Suprapubic skin (tissue), 4 donors: ENCODE results near the gene C4orf17. TPM values are rescaled to one million over a fixed set of nuclear protein-coding genes. Genes with fewer than 3 reads are reported as not detected.
"Not testable (repeated sequence)": the region's sequence is repeated elsewhere in the genome, so short reads cannot be mapped to it uniquely, and the experiment has no call there.

Experiments
- DNase-seq, 2 donors: peaks; one replicate each; pipeline ENCODE4 v3.0.0-alpha.2; 2019; ENCODE audit warnings: low spot score in 2 of 2
- H3K27ac ChIP-seq: fragments of 200-600 bp; sonication (generic); one replicate; pipeline ENCODE4 v1.5.1; 2019
- H3K27me3 ChIP-seq: fragments of 200-600 bp; sonication (generic); one replicate; pipeline ENCODE4 v1.5.1; 2019
- H3K36me3 ChIP-seq: fragments of 200-600 bp; sonication (generic); one replicate; pipeline ENCODE4 v1.5.1; 2019
- H3K4me1 ChIP-seq: fragments of 200-600 bp; sonication (generic); one replicate; pipeline ENCODE4 v1.5.1; 2019
- H3K4me3 ChIP-seq: fragments of 200-600 bp; sonication (generic); one replicate; pipeline ENCODE4 v1.5.1; 2019; ENCODE audit warnings: mild to moderate bottlenecking
- H3K9me3 ChIP-seq: fragments of 200-600 bp; sonication (generic); one replicate; pipeline ENCODE4 v1.5.1; 2019
- EP300 ChIP-seq: sonication (generic); formaldehyde crosslinking; IDR thresholded peaks from one replicate; pipeline ENCODE4 v1.6.1; 2017; ENCODE audit warnings: antibody characterized with exemption
- POLR2A ChIP-seq, 2 donors: fragments of 450-650 bp; IDR thresholded peaks; one replicate each; pipeline ENCODE4 v1.6.1; 2017; ENCODE audit warnings: antibody characterized with exemption in 2 of 2, mild to moderate bottlenecking in 2 of 2, moderate library complexity in 2 of 2
- POLR2AphosphoS5 ChIP-seq, 3 donors: sonication (generic); formaldehyde crosslinking; IDR thresholded peaks; one replicate each; pipeline ENCODE4 v1.6.1; 2017; ENCODE audit warnings: antibody characterized with exemption in 3 of 3
- WGBS: methylation state at CpG from one replicate; pipeline ENCODE4 v1.1.5; 2018; 5-methylcytosine and 5-hydroxymethylcytosine counted together
- total RNA-seq, 4 donors: library from RNA; depleted of rRNA; stranded (reverse); fragments of >200 nt; gene quantifications; one replicate each; pipeline ENCODE4 v1.1.0, GENCODE V29; 2016
- TF ChIP-seq, protein P1 (sequence below), 2 donors: fragments of 200-600 bp in 1 of 2; fragments of 450-650 bp in 1 of 2; sonication (generic) in 1 of 2; IDR thresholded peaks; one replicate each; pipeline ENCODE4 v1.5.1; 2016 to 2019; ENCODE audit warnings: antibody characterized with exemption in 2 of 2, mild to moderate bottlenecking in 1 of 2, moderate library complexity in 1 of 2

C4orf17 gene
- total RNA-seq, 4 donors from 2014 or later: not detected

DNA sequence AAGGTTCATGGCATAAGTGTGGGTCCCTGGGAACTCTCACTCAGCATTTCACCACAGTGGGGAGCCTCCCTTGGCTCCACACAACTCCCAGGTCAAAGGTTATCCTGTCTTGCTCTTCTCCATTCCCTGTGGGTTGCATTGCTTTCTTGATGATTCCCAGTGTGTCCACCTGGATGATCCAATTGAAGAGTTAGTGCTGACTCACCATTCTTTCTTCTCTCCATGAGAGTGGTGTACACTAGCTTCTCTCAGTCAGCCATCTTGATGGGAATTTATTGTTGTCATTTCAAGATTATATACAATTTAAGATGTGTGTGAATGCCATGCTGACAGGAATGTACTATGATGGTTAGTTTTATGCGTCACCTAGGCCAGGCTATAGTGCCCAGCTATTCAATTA, 25.6 kb upstream of the C4orf17 start:
- Histone ChIP-seq H3K27ac (no peak overlapping the region), H3K36me3 (no peaks in the 10 kb centered on the region), H3K4me3 (no peak overlapping the region), H3K9me3 (peaks cover 29% of the 10 kb centered on the region), H3K27me3 (no peaks in the 10 kb centered on the region), H3K4me1 (no peaks in the 10 kb centered on the region)
- TF ChIP-seq EP300 (no peak), POLR2A (IDR thresholded peaks at IDR 0.05) (no peak), POLR2AphosphoS5 (IDR thresholded peaks at IDR 0.05) (no peak)
- TF ChIP-seq, protein P1, sequence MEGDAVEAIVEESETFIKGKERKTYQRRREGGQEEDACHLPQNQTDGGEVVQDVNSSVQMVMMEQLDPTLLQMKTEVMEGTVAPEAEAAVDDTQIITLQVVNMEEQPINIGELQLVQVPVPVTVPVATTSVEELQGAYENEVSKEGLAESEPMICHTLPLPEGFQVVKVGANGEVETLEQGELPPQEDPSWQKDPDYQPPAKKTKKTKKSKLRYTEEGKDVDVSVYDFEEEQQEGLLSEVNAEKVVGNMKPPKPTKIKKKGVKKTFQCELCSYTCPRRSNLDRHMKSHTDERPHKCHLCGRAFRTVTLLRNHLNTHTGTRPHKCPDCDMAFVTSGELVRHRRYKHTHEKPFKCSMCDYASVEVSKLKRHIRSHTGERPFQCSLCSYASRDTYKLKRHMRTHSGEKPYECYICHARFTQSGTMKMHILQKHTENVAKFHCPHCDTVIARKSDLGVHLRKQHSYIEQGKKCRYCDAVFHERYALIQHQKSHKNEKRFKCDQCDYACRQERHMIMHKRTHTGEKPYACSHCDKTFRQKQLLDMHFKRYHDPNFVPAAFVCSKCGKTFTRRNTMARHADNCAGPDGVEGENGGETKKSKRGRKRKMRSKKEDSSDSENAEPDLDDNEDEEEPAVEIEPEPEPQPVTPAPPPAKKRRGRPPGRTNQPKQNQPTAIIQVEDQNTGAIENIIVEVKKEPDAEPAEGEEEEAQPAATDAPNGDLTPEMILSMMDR (IDR thresholded peaks at IDR 0.05): no peak
- 86% methylated on average over 1 of the region's 1 CpG for WGBS
- DNase-seq: no peak

DNA sequence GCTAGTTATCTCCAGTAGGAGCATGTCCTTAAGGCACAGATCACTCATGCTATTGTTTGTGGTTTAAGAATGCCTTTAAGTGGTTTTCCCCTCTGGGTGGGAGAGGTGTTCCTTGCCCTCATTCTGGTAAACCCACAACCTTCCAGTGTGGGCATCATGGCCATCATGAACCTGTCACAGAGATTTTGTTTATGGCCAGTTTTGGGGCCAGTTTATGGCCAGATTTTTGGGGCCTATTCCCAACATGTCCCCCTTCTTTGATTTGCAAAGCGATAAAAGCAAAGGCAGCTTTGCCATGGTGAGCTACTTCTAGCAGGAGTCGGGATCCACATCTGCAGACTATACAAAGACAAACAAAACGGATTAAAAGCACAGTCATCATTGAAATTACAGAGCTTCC, 24.2 kb upstream of the C4orf17 start:
- H3K4me1 ChIP-seq, H3K27me3 ChIP-seq, DNase-seq, H3K36me3 ChIP-seq, H3K4me3 ChIP-seq, H3K27ac ChIP-seq: not testable (repeated sequence)
- peaks cover 29% of the 10 kb centered on the region for H3K9me3 ChIP-seq
- 74% methylated on average over 3 of the region's 3 CpGs for WGBS

DNA sequence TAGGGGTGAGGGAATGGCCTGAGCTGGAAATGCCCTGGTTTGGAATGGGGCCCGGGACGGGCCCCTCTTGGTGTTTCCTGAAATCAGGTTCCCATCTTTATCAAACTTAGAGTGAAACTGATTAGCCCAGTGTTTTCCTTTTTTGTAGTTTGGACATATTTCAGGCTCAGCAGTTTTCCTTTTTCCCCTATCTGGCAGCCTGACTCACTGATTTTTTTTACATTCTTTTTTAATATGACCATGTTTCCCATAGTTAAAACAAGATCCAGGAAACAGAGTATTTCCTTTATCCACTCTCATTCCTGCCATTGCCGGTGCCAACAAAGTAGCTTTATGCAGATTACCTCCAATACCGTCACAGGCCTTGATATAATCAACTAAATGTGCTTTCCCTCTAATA, 20.5 kb upstream of the C4orf17 start:
- H3K36me3 ChIP-seq: no peaks in the 10 kb centered on the region
- no peaks in the 10 kb centered on the region for H3K27me3 ChIP-seq
- H3K9me3 ChIP-seq: peaks cover 14% of the 10 kb centered on the region
- no peak overlapping the region for H3K4me3 ChIP-seq
- 80% methylated on average over 4 of the region's 4 CpGs for WGBS
- DNase-seq: no peak
- H3K4me1 ChIP-seq: no peaks in the 10 kb centered on the region
- H3K27ac ChIP-seq: no peak overlapping the region
- no peak for TF ChIP-seq EP300
- no peak for TF ChIP-seq POLR2A (IDR thresholded peaks at IDR 0.05)
- TF ChIP-seq, protein P1 (IDR thresholded peaks at IDR 0.05): no peak
- TF ChIP-seq POLR2AphosphoS5 (IDR thresholded peaks at IDR 0.05): no peak

DNA sequence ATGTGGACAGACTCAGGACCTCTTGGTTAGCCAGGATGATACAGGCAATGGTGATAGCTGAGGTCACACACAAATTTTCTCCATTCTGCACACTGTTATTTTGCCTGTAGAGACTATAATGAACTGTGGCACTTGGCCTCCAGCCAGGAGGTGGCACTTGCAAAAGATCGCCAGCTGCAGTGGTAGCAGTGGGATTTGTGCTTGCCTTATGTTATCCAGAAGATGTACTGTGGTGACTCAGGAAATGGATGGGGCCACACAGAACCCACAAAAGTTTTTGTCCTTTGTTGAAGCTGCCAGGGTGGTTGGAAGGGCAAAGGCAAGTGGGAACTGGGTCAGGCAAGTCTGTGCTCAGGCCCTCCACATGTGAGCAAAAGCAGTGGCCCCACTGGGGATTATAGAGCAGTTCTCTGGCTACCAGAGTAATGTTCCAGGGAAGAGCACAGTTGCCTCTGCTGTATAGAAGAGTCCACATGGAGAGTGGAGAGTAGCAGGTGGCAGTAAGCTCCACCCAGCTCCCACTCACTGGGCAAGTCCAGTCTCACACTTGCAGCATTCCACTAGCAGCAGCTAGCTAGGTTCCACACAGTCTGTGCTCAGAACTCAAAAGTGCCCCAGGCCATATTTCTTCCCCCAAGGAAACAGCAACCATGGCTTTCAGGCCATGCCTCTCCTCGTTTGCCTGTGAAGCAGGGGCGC, 5.9 kb upstream of the C4orf17 start:
- no peak for TF ChIP-seq EP300
- WGBS: 66% methylated on average over 3 of the region's 3 CpGs

DNA sequence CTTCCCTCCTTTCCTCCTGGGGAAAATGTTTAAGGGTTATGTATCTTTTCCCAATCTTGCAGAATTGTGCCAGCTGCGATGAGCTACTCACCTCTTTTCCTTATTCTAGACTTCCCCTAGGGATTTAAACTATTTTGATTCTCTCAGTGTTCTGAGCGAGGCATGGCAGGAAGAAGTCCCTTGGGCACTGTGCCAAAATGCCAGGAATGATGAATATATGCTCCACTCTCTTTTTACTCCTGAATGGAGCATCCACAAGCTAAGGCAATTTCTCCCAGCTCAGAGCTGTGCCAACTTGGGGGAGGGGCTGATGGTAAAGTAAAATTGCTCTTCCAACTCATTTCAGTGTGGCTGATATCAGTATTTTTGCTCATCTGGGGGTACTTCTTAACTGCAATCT, 4.0 kb upstream of the C4orf17 start:
- DNase-seq: no peak
- Histone ChIP-seq H3K4me1 (no peaks in the 10 kb centered on the region), H3K27me3 (no peaks in the 10 kb centered on the region), H3K9me3 (peaks cover 4% of the 10 kb centered on the region), H3K36me3 (no peaks in the 10 kb centered on the region), H3K27ac (no peak overlapping the region), H3K4me3 (no peak overlapping the region)
- TF ChIP-seq EP300 (no peak), POLR2AphosphoS5 (IDR thresholded peaks at IDR 0.05) (no peak), POLR2A (IDR thresholded peaks at IDR 0.05) (no peak)
- 24% methylated on average over 2 of the region's 2 CpGs for WGBS

More for the DNA sequence above, 5.9 kb upstream of the C4orf17 start:
- no peak overlapping the region for H3K4me3 ChIP-seq
- H3K27ac ChIP-seq: no peak overlapping the region
- DNase-seq: no peak
- no peaks in the 10 kb centered on the region for H3K36me3 ChIP-seq
- peaks cover 4% of the 10 kb centered on the region for H3K9me3 ChIP-seq
- H3K4me1 ChIP-seq: no peaks in the 10 kb centered on the region
- H3K27me3 ChIP-seq: no peaks in the 10 kb centered on the region

DNA sequence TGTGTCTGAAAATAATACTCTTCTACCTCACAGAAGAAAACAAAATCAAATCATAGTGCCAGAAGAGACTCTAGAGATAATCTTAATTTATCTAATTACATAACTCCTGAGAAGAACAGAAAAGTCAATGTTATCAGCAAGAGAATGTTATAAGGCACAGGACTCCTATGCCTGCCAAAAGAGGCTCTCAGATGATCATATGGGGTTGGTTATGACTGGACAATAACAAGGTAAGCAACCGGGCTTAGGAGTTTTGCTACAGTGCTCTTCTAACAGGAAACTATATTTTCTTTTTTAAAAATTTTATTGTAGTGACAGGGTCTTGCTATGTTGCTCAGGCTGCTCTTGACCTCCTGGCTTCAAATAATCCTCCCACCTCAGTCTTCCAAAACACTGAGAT, 3.5 kb upstream of the C4orf17 start:
- no peak overlapping the region for H3K4me3 ChIP-seq
- WGBS: 90% methylated on average over 1 of the region's 1 CpG
- no peaks in the 10 kb centered on the region for H3K27me3 ChIP-seq
- no peak for DNase-seq
- H3K27ac ChIP-seq: no peak overlapping the region
- TF ChIP-seq, protein P1 (IDR thresholded peaks at IDR 0.05): no peak
- no peak for TF ChIP-seq POLR2AphosphoS5 (IDR thresholded peaks at IDR 0.05)
- TF ChIP-seq EP300: no peak
- TF ChIP-seq POLR2A (IDR thresholded peaks at IDR 0.05): no peak
- peaks cover 4% of the 10 kb centered on the region for H3K9me3 ChIP-seq
- H3K36me3 ChIP-seq: no peaks in the 10 kb centered on the region
- H3K4me1 ChIP-seq: no peaks in the 10 kb centered on the region

DNA sequence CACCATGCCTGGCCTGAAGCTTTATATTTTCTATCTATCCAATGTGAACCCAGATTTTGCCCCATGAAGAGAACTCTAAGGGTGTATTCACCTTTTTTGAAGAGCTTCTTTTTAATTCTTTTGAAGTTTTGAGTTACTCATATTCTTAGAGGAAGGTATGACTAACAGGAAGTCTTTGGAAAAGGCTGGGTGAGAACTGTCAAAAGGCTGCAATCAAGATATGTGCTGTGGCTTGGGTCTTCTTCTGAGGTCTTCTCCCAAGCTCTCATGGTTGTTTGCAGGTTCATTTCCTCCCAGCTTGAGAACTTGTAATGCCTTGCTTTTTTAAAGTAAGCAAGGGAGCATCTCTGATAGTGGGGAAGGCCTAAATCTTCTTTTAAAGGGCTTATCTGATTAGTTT, 3.1 kb upstream of the C4orf17 start:
- DNase-seq: no peak
- no peak overlapping the region for H3K4me3 ChIP-seq

More for the DNA sequence above, 3.1 kb upstream of the C4orf17 start:
- Histone ChIP-seq H3K27ac (no peak overlapping the region), H3K4me1 (no peaks in the 10 kb centered on the region), H3K27me3 (no peaks in the 10 kb centered on the region), H3K36me3 (no peaks in the 10 kb centered on the region), H3K9me3 (peaks cover 4% of the 10 kb centered on the region)
- TF ChIP-seq, protein P1 (IDR thresholded peaks at IDR 0.05): no peak
- no peak for TF ChIP-seq POLR2A (IDR thresholded peaks at IDR 0.05)
